ENCODE measurements around the gene TMEM37. TPM values are rescaled to one million over a fixed set of nuclear protein-coding genes. Genes with fewer than 3 reads are reported as not detected.

TMEM37 gene
- total RNA-seq, 2 experiments from 2014 or later, result not detected

DNA sequence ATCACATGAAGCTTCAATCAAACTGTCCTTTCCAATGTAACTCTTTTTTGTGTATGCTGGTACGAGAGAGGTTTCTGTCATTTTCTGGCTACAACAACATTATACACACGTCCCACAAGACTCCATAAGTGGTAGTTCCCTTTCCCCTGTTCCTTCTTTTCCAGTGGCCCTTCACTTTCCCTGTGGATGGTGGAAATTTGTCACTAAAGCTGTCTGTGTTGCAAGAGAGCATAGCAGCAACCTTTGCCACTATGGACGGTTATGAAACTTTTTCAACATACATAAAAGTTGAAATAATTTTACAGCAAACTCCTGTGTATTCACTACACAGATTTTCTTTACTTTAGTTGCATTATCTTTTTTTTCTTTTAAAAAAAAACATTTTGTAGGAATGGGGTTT is 46.2 kb upstream of the TMEM37 start:
- no peak for TF ChIP-seq CTCF (IDR thresholded peaks at IDR 0.05)
- Histone ChIP-seq H3K36me3 (ENCODE audit: insufficient read depth, low read length) (no peaks in the 10 kb centered on the region), H3K9me3 (ENCODE audit: control insufficient read depth in 1 of 2, insufficient read depth in 1 of 2, low read length in 2 of 2) (peaks cover 0 to 4% of the 10 kb centered on the region in 2 experiments), H3K27me3 (ENCODE audit: control insufficient read depth in 1 of 2, insufficient read depth in 2 of 2, low read length in 2 of 2) (peaks cover 3 to 4% of the 10 kb centered on the region in 2 experiments), H3K27ac (ENCODE audit: low read depth in 1 of 2, low read length in 2 of 2) (no peak overlapping the region), H3K4me1 (ENCODE audit: insufficient read depth, low read length) (no peaks in the 10 kb centered on the region), H3K4me3 (ENCODE audit: low read length) (no peak overlapping the region)
- H3K36me3 Mint-ChIP-seq (ENCODE audit: low read depth), result no peaks in the 10 kb centered on the region
- H3K4me1 Mint-ChIP-seq (ENCODE audit: low read depth), result no peaks in the 10 kb centered on the region
- intact Hi-C loops (cut with DNase I, micrococcal nuclease), result no loop called here
- CTCF ChIA-PET, result no interaction called here
- H3K9me3 Mint-ChIP-seq, result no peaks in the 10 kb centered on the region
- no peak overlapping the region for H3K4me3 Mint-ChIP-seq
- H3K27ac Mint-ChIP-seq, result no peak overlapping the region
- POLR2A ChIA-PET, result no interaction called here
- peaks cover 10% of the 10 kb centered on the region for H3K27me3 Mint-ChIP-seq
- no peak for DNase-seq
- no peak for ATAC-seq (ENCODE audit: poor library complexity)

DNA sequence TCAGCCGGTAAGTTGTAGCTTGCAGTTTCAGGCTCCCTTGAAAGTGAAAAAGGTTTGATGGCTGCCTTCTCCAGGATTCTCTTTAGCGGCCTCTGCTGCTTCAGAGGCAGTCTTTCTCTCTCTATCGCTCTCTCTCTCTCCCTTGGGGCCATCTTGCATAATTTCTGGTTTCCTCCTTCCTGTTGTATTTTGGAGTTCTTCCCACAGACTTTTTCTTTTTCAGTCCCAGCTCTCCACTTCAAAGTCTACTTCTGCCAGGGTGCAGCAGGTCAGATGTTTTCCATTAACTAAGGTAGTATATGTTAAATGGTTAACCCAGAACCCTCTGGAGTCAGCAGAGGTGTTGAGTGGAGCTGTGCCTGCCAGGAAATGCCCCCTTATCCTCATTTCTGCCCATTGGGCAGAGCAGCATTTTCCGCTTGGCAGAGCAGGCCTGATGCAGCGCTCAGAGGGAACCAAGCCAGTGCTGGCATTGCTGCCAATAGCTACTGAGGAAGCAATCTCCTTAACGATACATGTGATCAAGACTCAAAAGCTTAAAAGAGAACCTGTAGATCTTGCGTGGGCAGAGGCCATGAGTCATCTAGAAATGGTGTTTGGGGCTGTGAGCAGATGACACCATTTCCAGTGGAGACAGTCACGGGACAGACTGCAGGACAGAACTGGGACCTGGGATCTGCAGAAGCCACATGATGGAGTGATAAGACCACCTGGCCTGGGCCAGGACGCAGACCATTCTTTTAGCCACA is 44.1 kb upstream of the TMEM37 start:
- H3K27ac ChIP-seq (ENCODE audit: low read depth in 1 of 2, low read length in 2 of 2), result no peak overlapping the region
- peaks cover 3 to 4% of the 10 kb centered on the region in 2 experiments for H3K27me3 ChIP-seq (ENCODE audit: control insufficient read depth in 1 of 2, insufficient read depth in 2 of 2, low read length in 2 of 2)
- Mint-ChIP-seq H3K27ac (no peak overlapping the region), H3K4me1 (ENCODE audit: low read depth) (no peaks in the 10 kb centered on the region), H3K27me3 (peaks cover 10% of the 10 kb centered on the region), H3K36me3 (ENCODE audit: low read depth) (no peaks in the 10 kb centered on the region), H3K4me3 (no peak overlapping the region), H3K9me3 (no peaks in the 10 kb centered on the region)
- ChIA-PET CTCF (no interaction called here), POLR2A (no interaction called here)
- no peaks in the 10 kb centered on the region for H3K36me3 ChIP-seq (ENCODE audit: insufficient read depth, low read length)
- DNase-seq, result peak in 2 of 14 experiments; percentile 38 to 61
- ATAC-seq (ENCODE audit: poor library complexity), result no peak
- no peaks in the 10 kb centered on the region for H3K4me1 ChIP-seq (ENCODE audit: insufficient read depth, low read length)
- no peak overlapping the region for H3K4me3 ChIP-seq (ENCODE audit: low read length)
- intact Hi-C loops (cut with DNase I, micrococcal nuclease), result no loop called here
- no peak for TF ChIP-seq CTCF (IDR thresholded peaks at IDR 0.05)
- H3K9me3 ChIP-seq (ENCODE audit: control insufficient read depth in 1 of 2, insufficient read depth in 1 of 2, low read length in 2 of 2), result peaks cover 0 to 4% of the 10 kb centered on the region in 2 experiments

GRCh38 chr2:119389615-119390306 is 41.9 kb upstream of the TMEM37 start:
- Mint-ChIP-seq H3K27me3 (no peaks in the 10 kb centered on the region), H3K36me3 (ENCODE audit: low read depth) (no peaks in the 10 kb centered on the region), H3K9me3 (no peaks in the 10 kb centered on the region), H3K4me3 (no peak overlapping the region), H3K27ac (no peak overlapping the region), H3K4me1 (ENCODE audit: low read depth) (no peaks in the 10 kb centered on the region)
- H3K4me1 ChIP-seq (ENCODE audit: insufficient read depth, low read length), result no peaks in the 10 kb centered on the region
- CTCF ChIA-PET, result no interaction called here
- DNase-seq (no peak), ATAC-seq (ENCODE audit: poor library complexity) (no peak)
- intact Hi-C loops (cut with DNase I, micrococcal nuclease), result no loop called here
- no peak overlapping the region for H3K27ac ChIP-seq (ENCODE audit: low read depth in 1 of 2, low read length in 2 of 2)
- H3K9me3 ChIP-seq (ENCODE audit: control insufficient read depth in 1 of 2, insufficient read depth in 1 of 2, low read length in 2 of 2), result peaks cover 0 to 4% of the 10 kb centered on the region in 2 experiments
- POLR2A ChIA-PET, result no interaction called here
- TF ChIP-seq CTCF (IDR thresholded peaks at IDR 0.05), result no peak
- H3K36me3 ChIP-seq (ENCODE audit: insufficient read depth, low read length), result no peaks in the 10 kb centered on the region
- peaks cover under 1 to 4% of the 10 kb centered on the region in 2 experiments for H3K27me3 ChIP-seq (ENCODE audit: control insufficient read depth in 1 of 2, insufficient read depth in 2 of 2, low read length in 2 of 2)
- no peak overlapping the region for H3K4me3 ChIP-seq (ENCODE audit: low read length)
